HEK293 (cell line): ENCODE data around the gene SHROOM3.

Experiments
- CTCF ChIA-PET: fragments of 350-600 bp; formaldehyde crosslinking; extraction: SDS; loops from one replicate; lab custom pipeline; 2021; ENCODE audit warnings: antibody characterized with exemption; lab: Yijun Ruan, JAX
- POLR2A ChIA-PET: fragments of 300-600 bp; formaldehyde crosslinking; extraction: SDS; loops from one replicate; lab custom pipeline; 2020; ENCODE audit warnings: antibody characterized with exemption, inconsistent platforms; lab: Yijun Ruan, JAX
- H3K27ac ChIP-seq: fragments of 200-500 bp; sonication (Bioruptor generic); 2 replicates; pipeline ENCODE4 v1.5.1; 2014; ENCODE audit warnings: low read depth, low read length, control low read depth, inconsistent platforms; ENCODE audit errors: extremely low read depth
- H3K36me3 ChIP-seq, 2 experiments: fragments of 200-500 bp in 1 of 2; sonication (Bioruptor generic) in 1 of 2; 1 replicate in 1 of 2; 2 replicates in 1 of 2; pipeline ENCODE4 v1.5.1; 2014 to 2017; ENCODE audit warnings: inconsistent platforms in 2 of 2, low read length in 2 of 2; ENCODE audit not compliant: control insufficient read depth in 2 of 2, insufficient read depth in 1 of 2
- H3K4me1 ChIP-seq: fragments of 200-500 bp; sonication (Bioruptor generic); 2 replicates; pipeline ENCODE4 v1.5.1; 2014; ENCODE audit warnings: mild to moderate bottlenecking, low read length, inconsistent platforms; ENCODE audit not compliant: control insufficient read depth, insufficient read depth
- H3K4me3 ChIP-seq: 2 replicates; pipeline ENCODE4 v1.5.1; 2011; ENCODE audit warnings: low read depth, mild to moderate bottlenecking, control low read depth, low read length, moderate library complexity
- H3K9me3 ChIP-seq: fragments of 200-500 bp; sonication (Bioruptor generic); 2 replicates; pipeline ENCODE4 v1.5.1; 2014; ENCODE audit warnings: low read depth, low read length, inconsistent platforms; ENCODE audit not compliant: control insufficient read depth, insufficient read depth
- ELK4 ChIP-seq: IDR thresholded peaks from 2 replicates; pipeline ENCODE4 v1.6.1; 2011; ENCODE audit warnings: mild to moderate bottlenecking, low read depth, low read length, borderline replicate concordance
- PRDM2 ChIP-seq: fragments of 450-650 bp; formaldehyde crosslinking; IDR thresholded peaks from 2 replicates; pipeline ENCODE4 v1.5.1; 2016; ENCODE audit warnings: missing biosample characterization, missing genetic modification characterization, borderline replicate concordance
- TCF7L2 ChIP-seq: IDR thresholded peaks from 2 replicates; pipeline ENCODE4 v1.6.1; 2011; ENCODE audit warnings: low read depth, mild to moderate bottlenecking, inconsistent platforms, low read length, moderate library complexity, borderline replicate concordance
- TRIM28 ChIP-seq: IDR thresholded peaks from 2 replicates; pipeline ENCODE4 v1.6.1; 2011; ENCODE audit warnings: low read length, control low read depth, borderline replicate concordance
- ZBTB1 ChIP-seq: fragments of 450-650 bp; formaldehyde crosslinking; IDR thresholded peaks from 2 replicates; pipeline ENCODE4 v1.5.1; 2016; ENCODE audit warnings: missing biosample characterization, missing genetic modification characterization
- ZNF10 ChIP-seq: fragments of 450-650 bp; formaldehyde crosslinking; IDR thresholded peaks from 2 replicates; pipeline ENCODE4 v1.5.1; 2017; ENCODE audit warnings: missing biosample characterization, missing genetic modification characterization
- ZNF121 ChIP-seq: fragments of 450-650 bp; formaldehyde crosslinking; IDR thresholded peaks from 2 replicates; pipeline ENCODE4 v1.5.1; 2016; ENCODE audit warnings: missing biosample characterization, missing genetic modification characterization
- ZNF157 ChIP-seq: fragments of 450-650 bp; formaldehyde crosslinking; IDR thresholded peaks from 2 replicates; pipeline ENCODE4 v1.5.1; 2016; ENCODE audit warnings: missing biosample characterization, missing genetic modification characterization
- ZNF16 ChIP-seq: fragments of 450-650 bp; formaldehyde crosslinking; IDR thresholded peaks from 2 replicates; pipeline ENCODE4 v1.5.1; 2016; ENCODE audit warnings: low read depth, missing biosample characterization, missing genetic modification characterization
- ZNF23 ChIP-seq: fragments of 450-650 bp; formaldehyde crosslinking; IDR thresholded peaks from 2 replicates; pipeline ENCODE4 v1.5.1; 2016; ENCODE audit warnings: missing biosample characterization, missing genetic modification characterization, borderline replicate concordance
- ZNF239 ChIP-seq: fragments of 450-650 bp; formaldehyde crosslinking; IDR thresholded peaks from 2 replicates; pipeline ENCODE4 v1.5.1; 2016; ENCODE audit warnings: missing biosample characterization, missing genetic modification characterization
- ZNF391 ChIP-seq: fragments of 450-650 bp; formaldehyde crosslinking; IDR thresholded peaks from 2 replicates; pipeline ENCODE4 v1.5.1; 2016; ENCODE audit warnings: low read depth, missing biosample characterization, missing genetic modification characterization, borderline replicate concordance
- ZNF394 ChIP-seq: fragments of 450-650 bp; formaldehyde crosslinking; IDR thresholded peaks from 2 replicates; pipeline ENCODE4 v1.5.1; 2016; ENCODE audit warnings: missing biosample characterization, missing genetic modification characterization, mild to moderate bottlenecking, moderate library complexity, borderline replicate concordance
- ZNF416 ChIP-seq: fragments of 450-650 bp; formaldehyde crosslinking; IDR thresholded peaks from 2 replicates; pipeline ENCODE4 v1.5.1; 2016; ENCODE audit warnings: missing biosample characterization, missing genetic modification characterization
- ZNF433 ChIP-seq: fragments of 450-650 bp; formaldehyde crosslinking; IDR thresholded peaks from 2 replicates; pipeline ENCODE4 v1.5.1; 2016; ENCODE audit warnings: missing biosample characterization, missing genetic modification characterization, low read depth
- ZNF529 ChIP-seq: fragments of 450-650 bp; formaldehyde crosslinking; IDR thresholded peaks from 2 replicates; pipeline ENCODE4 v1.5.1; 2017; ENCODE audit warnings: missing genetic modification characterization, missing biosample characterization; ENCODE audit not compliant: insufficient replicate concordance
- ZNF558 ChIP-seq: fragments of 450-650 bp; formaldehyde crosslinking; IDR thresholded peaks from 2 replicates; pipeline ENCODE4 v1.5.1; 2016; ENCODE audit warnings: missing biosample characterization, missing genetic modification characterization
- ZNF561 ChIP-seq: fragments of 450-650 bp; IDR thresholded peaks from 2 replicates; pipeline ENCODE4 v1.5.1; 2018; ENCODE audit warnings: missing biosample characterization, missing genetic modification characterization, borderline replicate concordance
- ZNF600 ChIP-seq: fragments of 450-650 bp; formaldehyde crosslinking; IDR thresholded peaks from 2 replicates; pipeline ENCODE4 v1.5.1; 2016; ENCODE audit warnings: missing biosample characterization, missing genetic modification characterization
- ZNF777 ChIP-seq: fragments of 450-650 bp; formaldehyde crosslinking; IDR thresholded peaks from 2 replicates; pipeline ENCODE4 v1.5.1; 2017; ENCODE audit warnings: missing biosample characterization, missing genetic modification characterization, borderline replicate concordance
- TF ChIP-seq, protein P1 (sequence below): fragments of 450-650 bp; formaldehyde crosslinking; IDR thresholded peaks from 2 replicates; pipeline ENCODE4 v1.5.0; 2017; ENCODE audit warnings: missing biosample characterization, missing genetic modification characterization, borderline replicate concordance
- TF ChIP-seq, protein P2 (sequence below): fragments of 450-650 bp; formaldehyde crosslinking; IDR thresholded peaks from 2 replicates; pipeline ENCODE4 v1.5.1; 2016; ENCODE audit warnings: missing biosample characterization, missing genetic modification characterization

SHROOM3 gene

GRCh38 chr4:76616526-76616925, 181.5 kb downstream of the SHROOM3 start (continued):
- TF ChIP-seq ZNF558 (tag by site-specific recombination) (no peak), ZNF529 (tag by site-specific recombination) (no peak), ZNF391 (tag by site-specific recombination) (no peak)
- TF ChIP-seq, protein P1, sequence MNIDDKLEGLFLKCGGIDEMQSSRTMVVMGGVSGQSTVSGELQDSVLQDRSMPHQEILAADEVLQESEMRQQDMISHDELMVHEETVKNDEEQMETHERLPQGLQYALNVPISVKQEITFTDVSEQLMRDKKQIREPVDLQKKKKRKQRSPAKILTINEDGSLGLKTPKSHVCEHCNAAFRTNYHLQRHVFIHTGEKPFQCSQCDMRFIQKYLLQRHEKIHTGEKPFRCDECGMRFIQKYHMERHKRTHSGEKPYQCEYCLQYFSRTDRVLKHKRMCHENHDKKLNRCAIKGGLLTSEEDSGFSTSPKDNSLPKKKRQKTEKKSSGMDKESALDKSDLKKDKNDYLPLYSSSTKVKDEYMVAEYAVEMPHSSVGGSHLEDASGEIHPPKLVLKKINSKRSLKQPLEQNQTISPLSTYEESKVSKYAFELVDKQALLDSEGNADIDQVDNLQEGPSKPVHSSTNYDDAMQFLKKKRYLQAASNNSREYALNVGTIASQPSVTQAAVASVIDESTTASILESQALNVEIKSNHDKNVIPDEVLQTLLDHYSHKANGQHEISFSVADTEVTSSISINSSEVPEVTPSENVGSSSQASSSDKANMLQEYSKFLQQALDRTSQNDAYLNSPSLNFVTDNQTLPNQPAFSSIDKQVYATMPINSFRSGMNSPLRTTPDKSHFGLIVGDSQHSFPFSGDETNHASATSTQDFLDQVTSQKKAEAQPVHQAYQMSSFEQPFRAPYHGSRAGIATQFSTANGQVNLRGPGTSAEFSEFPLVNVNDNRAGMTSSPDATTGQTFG (tag by site-specific recombination): no peak

- H3K27ac ChIP-seq: no peak overlapping the region
- peaks cover 17% of the 10 kb centered on the region for H3K4me1 ChIP-seq
- no peak overlapping the region for H3K4me3 ChIP-seq
- ChIA-PET POLR2A (interaction anchor here (0.9 kb wide), 1 partner anchor 8 kb away, joined by 3 read pairs; no protein-coding TSS in a partner anchor), CTCF (no interaction called here)
- TF ChIP-seq TRIM28 (0 out of 2 replicates have a peak, but pooled peaks have one; percentile 26), ZNF416 (tag by site-specific recombination) (no peak), TCF7L2 (peak; percentile 94)
- no peaks in the 10 kb centered on the region for H3K9me3 ChIP-seq
- H3K36me3 ChIP-seq: no peaks in the 10 kb centered on the region
Observed at GRCh38 chr4:76620723-76621468, 185.9 kb downstream of the SHROOM3 start.

- peaks cover 17% of the 10 kb centered on the region for H3K4me1 ChIP-seq
- POLR2A ChIA-PET: no interaction called here
- H3K4me3 ChIP-seq: no peak overlapping the region
- no peaks in the 10 kb centered on the region for H3K9me3 ChIP-seq
- CTCF ChIA-PET: no interaction called here
- H3K36me3 ChIP-seq: no peaks in the 10 kb centered on the region
- no peak overlapping the region for H3K27ac ChIP-seq
- TF ChIP-seq ZNF433 (tag by site-specific recombination): no peak
- no peak for TF ChIP-seq ZNF561 (tag by site-specific recombination)
- no peak for TF ChIP-seq ZNF10
- no peak for TF ChIP-seq PRDM2
- no peak for TF ChIP-seq ZNF239
- no peak for TF ChIP-seq ZNF157 (tag by site-specific recombination)
- TF ChIP-seq ZNF600 (tag by site-specific recombination): no peak
- TF ChIP-seq ZNF121 (tag by site-specific recombination): no peak
- no peak for TF ChIP-seq ZBTB1 (tag by site-specific recombination)
- TF ChIP-seq, protein P2, sequence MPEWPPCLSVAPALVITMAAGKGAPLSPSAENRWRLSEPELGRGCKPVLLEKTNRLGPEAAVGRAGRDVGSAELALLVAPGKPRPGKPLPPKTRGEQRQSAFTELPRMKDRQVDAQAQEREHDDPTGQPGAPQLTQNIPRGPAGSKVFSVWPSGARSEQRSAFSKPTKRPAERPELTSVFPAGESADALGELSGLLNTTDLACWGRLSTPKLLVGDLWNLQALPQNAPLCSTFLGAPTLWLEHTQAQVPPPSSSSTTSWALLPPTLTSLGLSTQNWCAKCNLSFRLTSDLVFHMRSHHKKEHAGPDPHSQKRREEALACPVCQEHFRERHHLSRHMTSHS (tag by site-specific recombination): no peak
- TF ChIP-seq ELK4: no peak
- TF ChIP-seq TCF7L2: no peak
- TF ChIP-seq ZNF777 (tag by site-specific recombination): no peak
- TF ChIP-seq ZNF394: no peak
- TF ChIP-seq ZNF16 (tag by site-specific recombination): no peak
- TF ChIP-seq ZNF23: no peak
Observed at GRCh38 chr4:76622126-76622525, 187.1 kb downstream of the SHROOM3 start.
